Measurements from ENCODE around the gene AKAP13.
A peak's percentile ranks its signal among the peaks of the same experiment; 100 is the strongest.

DNA sequence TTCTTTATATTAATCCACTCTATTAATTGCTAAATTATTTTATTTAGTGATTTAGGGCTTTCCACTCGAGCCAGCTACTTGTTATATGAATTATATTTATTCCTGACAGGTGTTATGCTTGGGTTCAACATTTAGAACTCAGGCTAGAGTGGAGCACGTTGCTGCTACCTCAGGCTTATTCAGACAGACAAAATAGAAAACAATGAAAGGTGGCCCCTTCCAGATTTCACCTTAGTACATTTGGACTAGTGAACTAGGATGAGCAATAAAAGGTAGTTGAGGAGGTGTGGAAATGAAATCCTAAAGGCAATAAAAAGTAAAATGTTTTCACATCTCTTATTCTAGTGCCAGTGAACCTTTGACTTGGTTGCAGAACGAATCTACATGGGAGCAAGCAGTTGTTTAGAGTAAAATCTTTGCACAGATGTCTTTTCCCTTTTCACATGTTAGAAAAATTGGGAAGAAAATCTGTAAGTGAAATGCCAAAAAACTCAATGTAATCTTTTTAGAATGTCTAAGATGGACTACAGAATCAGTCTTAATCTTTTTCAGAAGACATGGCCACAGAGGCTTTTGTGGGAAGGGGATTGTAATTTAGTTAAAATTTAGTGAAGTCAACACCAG lies 63.8 kb downstream of the AKAP13 start:
- TF ChIP-seq CTCF (IDR thresholded peaks at IDR 0.05) = 0 out of 2 replicates have a peak, but pooled peaks have one; percentile 6
- TF ChIP-seq ZFX (IDR thresholded peaks at IDR 0.05; ENCODE audit: borderline replicate concordance) = no peak

Data from 22Rv1 (cell line).